ENCODE results near the gene LARGE1.

The LARGE1 gene

GRCh38 chr22:33772745-33773144 lies 147.5 kb downstream of the LARGE1 start:
- Histone ChIP-seq H3K27ac (ENCODE audit: low read length) (no peak overlapping the region), H3K27me3 (ENCODE audit: low read depth, low read length) (no peaks in the 10 kb centered on the region), H3K4me3 (ENCODE audit: low read depth in 1 of 2, low read length in 2 of 2) (no peak overlapping the region), H3K4me1 (ENCODE audit: control insufficient read depth in 1 of 2, insufficient read depth in 2 of 2, low read length in 2 of 2) (no peaks in the 10 kb centered on the region), H3K36me3 (ENCODE audit: control insufficient read depth in 1 of 2, insufficient read depth in 2 of 2, low read length in 2 of 2) (no peaks in the 10 kb centered on the region), H3K9me3 (ENCODE audit: control insufficient read depth in 1 of 2, low read length in 2 of 2) (no peaks in the 10 kb centered on the region)

DNA sequence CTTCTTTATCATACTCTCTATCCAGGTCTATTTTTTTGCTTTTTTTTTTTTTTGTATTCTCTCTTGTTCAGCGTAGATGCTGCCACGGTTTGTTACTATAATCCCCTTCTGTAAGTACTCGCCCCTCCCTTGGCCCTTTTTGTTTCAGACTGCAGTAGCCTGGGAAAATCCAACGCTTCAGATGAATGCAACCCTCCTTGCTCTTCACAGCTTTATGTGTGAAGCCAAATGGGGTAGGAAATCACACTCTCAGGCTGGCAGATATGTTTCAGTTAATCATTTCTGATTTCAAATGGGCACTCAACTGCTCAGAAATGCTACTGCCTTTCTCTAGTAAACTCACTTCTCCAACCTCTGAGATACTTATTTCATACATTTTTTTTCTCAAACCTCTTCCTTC lies 149.1 kb downstream of the LARGE1 start:
- no peaks in the 10 kb centered on the region for H3K4me1 ChIP-seq (ENCODE audit: control insufficient read depth in 1 of 2, insufficient read depth in 2 of 2, low read length in 2 of 2)
- no peaks in the 10 kb centered on the region for H3K9me3 ChIP-seq (ENCODE audit: control insufficient read depth in 1 of 2, low read length in 2 of 2)
- no peak overlapping the region for H3K27ac ChIP-seq (ENCODE audit: low read length)
- H3K36me3 ChIP-seq (ENCODE audit: control insufficient read depth in 1 of 2, insufficient read depth in 2 of 2, low read length in 2 of 2), result no peaks in the 10 kb centered on the region
- no peak overlapping the region for H3K4me3 ChIP-seq (ENCODE audit: low read depth in 1 of 2, low read length in 2 of 2)
- H3K27me3 ChIP-seq (ENCODE audit: low read depth, low read length), result no peaks in the 10 kb centered on the region

DNA sequence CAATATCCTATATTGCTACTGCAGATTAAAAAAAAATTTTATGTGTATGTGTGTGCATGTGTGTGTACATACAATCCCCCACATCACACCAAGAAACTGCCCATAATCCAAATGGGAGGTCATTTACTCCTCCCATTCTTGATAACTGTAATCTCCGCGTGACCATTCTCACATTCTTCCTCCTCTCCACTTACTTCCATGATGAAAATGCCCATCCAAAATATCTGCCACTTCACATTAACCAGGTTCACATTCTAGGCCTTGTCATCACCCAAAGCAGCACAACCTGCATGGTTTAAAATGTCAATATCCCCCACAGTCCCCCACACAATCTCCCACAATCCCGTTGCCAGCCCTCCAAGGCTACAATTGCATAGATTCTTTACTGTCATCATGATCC lies 149.6 kb downstream of the LARGE1 start:
- no peaks in the 10 kb centered on the region for H3K36me3 ChIP-seq (ENCODE audit: control insufficient read depth in 1 of 2, insufficient read depth in 2 of 2, low read length in 2 of 2)
- no peaks in the 10 kb centered on the region for H3K9me3 ChIP-seq (ENCODE audit: control insufficient read depth in 1 of 2, low read length in 2 of 2)
- no peaks in the 10 kb centered on the region for H3K27me3 ChIP-seq (ENCODE audit: low read depth, low read length)
- no peak overlapping the region for H3K4me3 ChIP-seq (ENCODE audit: low read depth in 1 of 2, low read length in 2 of 2)
- H3K27ac ChIP-seq (ENCODE audit: low read length), result no peak overlapping the region
- H3K4me1 ChIP-seq (ENCODE audit: control insufficient read depth in 1 of 2, insufficient read depth in 2 of 2, low read length in 2 of 2), result no peaks in the 10 kb centered on the region

- Histone ChIP-seq H3K4me3 (ENCODE audit: low read depth in 1 of 2, low read length in 2 of 2) (no peak overlapping the region), H3K4me1 (ENCODE audit: control insufficient read depth in 1 of 2, insufficient read depth in 2 of 2, low read length in 2 of 2) (no peaks in the 10 kb centered on the region), H3K36me3 (ENCODE audit: control insufficient read depth in 1 of 2, insufficient read depth in 2 of 2, low read length in 2 of 2) (no peaks in the 10 kb centered on the region), H3K27ac (ENCODE audit: low read length) (no peak overlapping the region), H3K9me3 (ENCODE audit: control insufficient read depth in 1 of 2, low read length in 2 of 2) (no peaks in the 10 kb centered on the region), H3K27me3 (ENCODE audit: low read depth, low read length) (no peaks in the 10 kb centered on the region)
Measured at GRCh38 chr22:33766091-33766490, 154.2 kb downstream of the LARGE1 start.

- no peak overlapping the region for H3K27ac ChIP-seq (ENCODE audit: low read length)
- H3K27me3 ChIP-seq (ENCODE audit: low read depth, low read length), result no peaks in the 10 kb centered on the region
- peaks cover 0 to 5% of the 10 kb centered on the region in 2 donors for H3K36me3 ChIP-seq (ENCODE audit: control insufficient read depth in 1 of 2, insufficient read depth in 2 of 2, low read length in 2 of 2)
- no peaks in the 10 kb centered on the region for H3K9me3 ChIP-seq (ENCODE audit: control insufficient read depth in 1 of 2, low read length in 2 of 2)
- H3K4me3 ChIP-seq (ENCODE audit: low read depth in 1 of 2, low read length in 2 of 2), result no peak overlapping the region
- H3K4me1 ChIP-seq (ENCODE audit: control insufficient read depth in 1 of 2, insufficient read depth in 2 of 2, low read length in 2 of 2), result peaks cover 0 to 8% of the 10 kb centered on the region in 2 donors
Measured at GRCh38 chr22:33758961-33759360, 161.3 kb downstream of the LARGE1 start.

GRCh38 chr22:33757802-33758483 lies 162.3 kb downstream of the LARGE1 start:
- Histone ChIP-seq H3K9me3 (ENCODE audit: control insufficient read depth in 1 of 2, low read length in 2 of 2) (peaks cover 0 to 4% of the 10 kb centered on the region in 2 donors), H3K27me3 (ENCODE audit: low read depth, low read length) (no peaks in the 10 kb centered on the region), H3K4me1 (ENCODE audit: control insufficient read depth in 1 of 2, insufficient read depth in 2 of 2, low read length in 2 of 2) (peaks cover 0 to 8% of the 10 kb centered on the region in 2 donors), H3K36me3 (ENCODE audit: control insufficient read depth in 1 of 2, insufficient read depth in 2 of 2, low read length in 2 of 2) (peaks cover 0 to 5% of the 10 kb centered on the region in 2 donors), H3K4me3 (ENCODE audit: low read depth in 1 of 2, low read length in 2 of 2) (no peak overlapping the region), H3K27ac (ENCODE audit: low read length) (no peak overlapping the region)

DNA sequence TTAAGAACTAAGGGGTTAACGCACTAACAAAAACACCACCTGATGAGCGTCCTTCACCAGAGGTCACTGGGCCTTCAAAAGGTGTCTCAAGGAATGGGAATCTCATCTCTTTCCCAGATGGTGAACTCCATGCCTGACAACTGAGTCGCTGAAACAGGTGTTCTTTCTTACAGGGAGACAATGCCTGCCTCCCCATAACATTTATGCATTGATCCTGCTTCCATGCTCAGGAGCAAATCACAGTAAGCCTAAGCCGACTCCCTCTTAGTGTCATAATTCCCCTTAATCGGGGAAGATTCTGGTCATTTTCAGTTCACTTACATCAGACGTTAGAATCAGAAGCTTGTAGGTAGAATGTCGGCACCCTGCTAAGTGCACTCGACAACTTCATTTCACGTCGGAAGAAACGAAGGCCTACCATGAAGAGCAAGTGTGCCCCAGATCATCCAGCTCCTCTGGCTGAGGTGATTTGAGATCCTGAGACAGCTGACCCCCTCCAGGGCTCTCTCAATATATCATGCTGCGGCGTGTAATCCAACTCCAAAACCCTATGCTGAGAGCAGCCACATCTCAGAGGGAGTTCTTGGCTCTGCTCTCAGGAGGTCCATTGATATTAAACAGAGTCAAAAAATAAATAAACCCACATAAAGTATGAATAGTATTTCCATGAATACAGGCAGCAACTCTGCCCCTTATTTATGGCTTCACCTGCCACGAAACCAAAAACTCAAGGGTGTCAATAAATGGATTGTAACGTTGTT lies 163.1 kb downstream of the LARGE1 start:
- Histone ChIP-seq H3K27me3 (ENCODE audit: low read depth, low read length) (no peaks in the 10 kb centered on the region), H3K4me3 (ENCODE audit: low read depth in 1 of 2, low read length in 2 of 2) (no peak overlapping the region), H3K36me3 (ENCODE audit: control insufficient read depth in 1 of 2, insufficient read depth in 2 of 2, low read length in 2 of 2) (peaks cover 0 to 5% of the 10 kb centered on the region in 2 donors), H3K27ac (ENCODE audit: low read length) (no peak overlapping the region), H3K9me3 (ENCODE audit: control insufficient read depth in 1 of 2, low read length in 2 of 2) (peaks cover 0 to 4% of the 10 kb centered on the region in 2 donors), H3K4me1 (ENCODE audit: control insufficient read depth in 1 of 2, insufficient read depth in 2 of 2, low read length in 2 of 2) (peaks cover 0 to 8% of the 10 kb centered on the region in 2 donors)

DNA sequence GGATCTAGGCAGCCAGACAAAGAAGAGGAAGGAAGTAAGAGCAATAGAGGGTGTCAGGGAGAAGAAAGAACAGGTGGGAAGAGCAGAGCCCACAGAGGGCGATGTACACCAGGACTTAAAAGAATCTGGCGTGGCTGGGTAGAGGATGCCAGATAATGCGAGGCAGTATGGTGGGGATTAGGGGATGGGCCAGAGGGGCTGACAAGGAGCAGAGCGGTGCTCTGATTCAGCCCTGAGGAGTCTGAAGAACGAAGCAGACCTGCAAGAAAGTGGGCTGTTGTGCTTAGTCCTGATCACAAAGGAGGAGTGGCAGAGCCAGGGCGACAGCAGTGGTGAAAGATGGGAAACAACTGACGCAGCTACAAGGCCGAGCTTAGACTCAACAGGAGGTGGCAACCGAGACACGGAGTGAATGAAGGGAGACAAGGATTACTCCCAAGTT lies 163.7 kb downstream of the LARGE1 start:
- Histone ChIP-seq H3K4me1 (ENCODE audit: control insufficient read depth in 1 of 2, insufficient read depth in 2 of 2, low read length in 2 of 2) (peaks cover 0 to 8% of the 10 kb centered on the region in 2 donors), H3K27ac (ENCODE audit: low read length) (no peak overlapping the region), H3K9me3 (ENCODE audit: control insufficient read depth in 1 of 2, low read length in 2 of 2) (peaks cover 0 to 4% of the 10 kb centered on the region in 2 donors), H3K4me3 (ENCODE audit: low read depth in 1 of 2, low read length in 2 of 2) (no peak overlapping the region), H3K36me3 (ENCODE audit: control insufficient read depth in 1 of 2, insufficient read depth in 2 of 2, low read length in 2 of 2) (peaks cover 0 to 5% of the 10 kb centered on the region in 2 donors), H3K27me3 (ENCODE audit: low read depth, low read length) (no peaks in the 10 kb centered on the region)

DNA sequence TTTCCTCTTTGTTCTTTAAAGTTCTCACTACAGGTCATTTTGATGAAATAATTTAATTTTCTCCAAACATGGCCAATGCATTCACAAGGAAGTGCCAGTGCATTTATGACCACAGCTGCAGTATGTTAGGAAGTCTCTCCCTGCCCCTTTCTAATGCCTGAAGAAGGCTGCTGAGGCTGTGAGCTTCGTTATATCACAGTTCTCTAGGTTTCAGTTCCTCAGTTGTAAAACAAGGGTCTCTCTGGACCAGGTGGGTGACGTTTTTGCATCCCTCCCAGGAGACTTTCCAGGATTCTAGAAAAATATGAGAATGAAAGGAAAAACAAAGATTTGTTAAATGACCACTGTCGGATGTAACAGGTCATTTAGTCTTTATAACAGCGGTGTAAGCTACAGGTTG lies 171.6 kb downstream of the LARGE1 start:
- peaks cover 0 to 5% of the 10 kb centered on the region in 2 donors for H3K4me1 ChIP-seq (ENCODE audit: control insufficient read depth in 1 of 2, insufficient read depth in 2 of 2, low read length in 2 of 2)
- H3K27ac ChIP-seq (ENCODE audit: low read length), result no peak overlapping the region
- no peaks in the 10 kb centered on the region for H3K27me3 ChIP-seq (ENCODE audit: low read depth, low read length)
- H3K36me3 ChIP-seq (ENCODE audit: control insufficient read depth in 1 of 2, insufficient read depth in 2 of 2, low read length in 2 of 2), result no peaks in the 10 kb centered on the region
- no peak overlapping the region for H3K4me3 ChIP-seq (ENCODE audit: low read depth in 1 of 2, low read length in 2 of 2)
- H3K9me3 ChIP-seq (ENCODE audit: control insufficient read depth in 1 of 2, low read length in 2 of 2), result peaks cover 0 to 4% of the 10 kb centered on the region in 2 donors

GRCh38 chr22:33747576-33748180 lies 172.6 kb downstream of the LARGE1 start:
- Histone ChIP-seq H3K27me3 (ENCODE audit: low read depth, low read length) (no peaks in the 10 kb centered on the region), H3K36me3 (ENCODE audit: control insufficient read depth in 1 of 2, insufficient read depth in 2 of 2, low read length in 2 of 2) (no peaks in the 10 kb centered on the region), H3K27ac (ENCODE audit: low read length) (no peak overlapping the region), H3K9me3 (ENCODE audit: control insufficient read depth in 1 of 2, low read length in 2 of 2) (no peaks in the 10 kb centered on the region), H3K4me3 (ENCODE audit: low read depth in 1 of 2, low read length in 2 of 2) (no peak overlapping the region), H3K4me1 (ENCODE audit: control insufficient read depth in 1 of 2, insufficient read depth in 2 of 2, low read length in 2 of 2) (peaks cover 0 to 5% of the 10 kb centered on the region in 2 donors)

DNA sequence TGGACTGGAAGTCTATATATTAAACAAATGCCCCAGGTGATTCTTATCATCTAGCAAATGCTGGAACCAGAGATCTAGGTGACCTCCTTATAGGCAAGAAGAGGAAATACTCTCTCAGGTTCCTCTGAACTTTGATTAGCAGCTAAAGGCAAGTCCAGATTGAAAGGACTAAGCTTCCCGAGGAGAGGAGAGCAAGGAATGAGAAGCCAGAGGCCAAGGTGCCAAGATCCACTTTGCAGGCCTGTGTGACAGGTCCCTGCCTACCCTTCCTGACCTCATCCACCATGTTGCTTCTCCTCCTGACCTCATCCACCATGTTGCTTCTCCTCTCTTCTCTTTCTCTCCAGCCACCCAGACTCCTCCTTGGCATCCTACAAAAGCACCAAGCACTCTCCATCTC lies 173.2 kb downstream of the LARGE1 start:
- H3K27ac ChIP-seq (ENCODE audit: low read length), result no peak overlapping the region
- H3K27me3 ChIP-seq (ENCODE audit: low read depth, low read length), result no peaks in the 10 kb centered on the region
- H3K4me1 ChIP-seq (ENCODE audit: control insufficient read depth in 1 of 2, insufficient read depth in 2 of 2, low read length in 2 of 2), result peaks cover 0 to 5% of the 10 kb centered on the region in 2 donors
- H3K36me3 ChIP-seq (ENCODE audit: control insufficient read depth in 1 of 2, insufficient read depth in 2 of 2, low read length in 2 of 2), result no peaks in the 10 kb centered on the region
- no peak overlapping the region for H3K4me3 ChIP-seq (ENCODE audit: low read depth in 1 of 2, low read length in 2 of 2)
- no peaks in the 10 kb centered on the region for H3K9me3 ChIP-seq (ENCODE audit: control insufficient read depth in 1 of 2, low read length in 2 of 2)
